GM19351 (cell line): ENCODE measurements around the gene AMPH.

ENCODE experiments used
- ATAC-seq: cut with Tn5 transposase; IDR thresholded peaks from one replicate; pipeline ENCODE4 v1.9.1; 2021; ENCODE audit warnings: mild to moderate bottlenecking, moderate library complexity; ENCODE audit not compliant: unreplicated experiment

The AMPH gene

GRCh38 chr7:38630720-38631673 lies at the start of gene AMPH:
Gene AMPH, minus strand, starts transcription at chr7:38631373. Its CDS starts 22 bp downstream, at chr7:38631351.
- ATAC-seq, result no peak

- ATAC-seq, result no peak
These were observed 48.2 kb upstream of the AMPH start for GRCh38 chr7:38679419-38679818.

- no peak for ATAC-seq
These were observed 47.5 kb upstream of the AMPH start for GRCh38 chr7:38678698-38679054.

- no peak for ATAC-seq
These were observed 47.0 kb upstream of the AMPH start for GRCh38 chr7:38677981-38678697.

- ATAC-seq, result no peak
These were observed 44.4 kb upstream of the AMPH start for GRCh38 chr7:38675494-38676106.

GRCh38 chr7:38674513-38674912 lies 43.3 kb upstream of the AMPH start:
- ATAC-seq, result no peak

- ATAC-seq, result no peak
These were observed 42.6 kb upstream of the AMPH start for GRCh38 chr7:38673795-38674194.

- ATAC-seq, result peak; percentile 76
These were observed 41.0 kb upstream of the AMPH start for GRCh38 chr7:38671911-38672905.

GRCh38 chr7:38669965-38670520 lies 38.9 kb upstream of the AMPH start:
- ATAC-seq, result no peak

GRCh38 chr7:38664972-38665371 lies 33.8 kb upstream of the AMPH start:
- ATAC-seq, result no peak

- ATAC-seq, result peak; percentile 95
These were observed 29.4 kb upstream of the AMPH start for GRCh38 chr7:38660427-38661099.

- no peak for ATAC-seq
These were observed 28.8 kb upstream of the AMPH start for GRCh38 chr7:38659931-38660330.

- no peak for ATAC-seq
These were observed 27.7 kb upstream of the AMPH start for GRCh38 chr7:38658921-38659320.

GRCh38 chr7:38656968-38657367 lies 25.8 kb upstream of the AMPH start:
- ATAC-seq, result no peak

- no peak for ATAC-seq
These were observed 24.9 kb upstream of the AMPH start for GRCh38 chr7:38655833-38656774.

GRCh38 chr7:38637957-38638356 lies 6.8 kb upstream of the AMPH start:
- no peak for ATAC-seq

GRCh38 chr7:38632411-38632810 lies 1.2 kb upstream of the AMPH start:
- ATAC-seq, result no peak
